Hypothalamus (tissue), 51 donors: Measurements from ENCODE around the gene ADNP.
"Not testable (repeated sequence)": the region's sequence is repeated elsewhere in the genome, so short reads cannot be mapped to it uniquely, and the experiment has no call there.

Experiments used
- DNase-seq, 51 donors: peaks; one replicate each; lab custom pipeline; 2025; lab: John Stamatoyannopoulos, UW

The ADNP gene

GRCh38 chr20:50931306-50932015, at the start of gene ADNP:
Gene ADNP, minus strand, starts transcription at chr20:50931437. Its CDS starts 27,441 bp downstream, at chr20:50903996.
- DNase-seq: peak; percentile 59 to 96 (median 87)

GRCh38 chr20:50980071-50980681, 48.9 kb upstream of the ADNP start:
- DNase-seq: peak in 1 of 51 donors; percentile 20

GRCh38 chr20:50978533-50978932, 47.3 kb upstream of the ADNP start:
- not testable (repeated sequence) for DNase-seq

GRCh38 chr20:50977066-50978021, 46.1 kb upstream of the ADNP start:
- no peak for DNase-seq

GRCh38 chr20:50975701-50976330, 44.6 kb upstream of the ADNP start:
- DNase-seq: no peak

- DNase-seq: no peak
Observed at GRCh38 chr20:50969912-50970311, 38.7 kb upstream of the ADNP start.

GRCh38 chr20:50969435-50969834, 38.2 kb upstream of the ADNP start:
- no peak for DNase-seq

GRCh38 chr20:50968289-50968688, 37.1 kb upstream of the ADNP start:
- no peak for DNase-seq

- DNase-seq: peak in 1 of 51 donors; percentile 5
Observed at GRCh38 chr20:50967586-50967985, 36.3 kb upstream of the ADNP start.

- DNase-seq: no peak
Observed at GRCh38 chr20:50959543-50960126, 28.4 kb upstream of the ADNP start.

GRCh38 chr20:50958615-50959542, 27.6 kb upstream of the ADNP start, which contains the start of gene MOCS3:
Gene MOCS3, plus strand, starts transcription at chr20:50958818. Its CDS starts 25 bp downstream, at chr20:50958843.
- peak; percentile 35 to 99 (median 81) for DNase-seq

- peak; percentile 43 to 99 (median 81) for DNase-seq
Observed at GRCh38 chr20:50957798-50958614, 26.8 kb upstream of the ADNP start, which contains the start of gene DPM1. Gene DPM1, minus strand, starts transcription at chr20:50958532. Its CDS starts 9 bp downstream, at chr20:50958523.

- no peak for DNase-seq
Observed at GRCh38 chr20:50957276-50957675, 26.0 kb upstream of the ADNP start.

GRCh38 chr20:50953821-50954220, 22.6 kb upstream of the ADNP start:
- DNase-seq: no peak

GRCh38 chr20:50953196-50953595, 22.0 kb upstream of the ADNP start:
- DNase-seq: no peak

GRCh38 chr20:50948132-50948785, 17.0 kb upstream of the ADNP start:
- DNase-seq: no peak

- DNase-seq: no peak
Observed at GRCh38 chr20:50943069-50943468, 11.8 kb upstream of the ADNP start.
